ENCODE results near the gene ATP2A3.
"Not testable (repeated sequence)": the region's sequence is repeated elsewhere in the genome, so short reads cannot be mapped to it uniquely, and the experiment has no call there.

ATP2A3 gene

DNA sequence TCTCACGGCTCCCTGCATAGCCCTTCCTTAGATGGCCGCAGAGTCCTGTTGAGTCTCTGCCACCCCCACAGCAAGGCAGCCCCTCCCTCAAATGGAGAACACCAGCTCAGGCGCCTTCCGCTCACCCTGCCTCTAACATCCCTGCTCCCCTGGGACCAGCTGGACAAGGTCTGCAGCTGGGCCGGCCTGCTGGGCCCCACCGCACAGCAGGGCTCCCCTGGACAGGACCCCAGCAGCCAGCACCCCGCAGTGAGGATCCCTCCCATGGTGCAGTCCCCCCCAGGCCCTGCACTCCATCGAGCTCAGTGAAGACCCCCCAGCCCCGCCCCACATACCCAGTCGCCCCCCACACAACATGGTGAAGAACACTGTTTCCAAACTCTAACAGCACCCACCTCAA lies 10.2 kb downstream of the ATP2A3 start:
- DNase-seq: no peak

DNA sequence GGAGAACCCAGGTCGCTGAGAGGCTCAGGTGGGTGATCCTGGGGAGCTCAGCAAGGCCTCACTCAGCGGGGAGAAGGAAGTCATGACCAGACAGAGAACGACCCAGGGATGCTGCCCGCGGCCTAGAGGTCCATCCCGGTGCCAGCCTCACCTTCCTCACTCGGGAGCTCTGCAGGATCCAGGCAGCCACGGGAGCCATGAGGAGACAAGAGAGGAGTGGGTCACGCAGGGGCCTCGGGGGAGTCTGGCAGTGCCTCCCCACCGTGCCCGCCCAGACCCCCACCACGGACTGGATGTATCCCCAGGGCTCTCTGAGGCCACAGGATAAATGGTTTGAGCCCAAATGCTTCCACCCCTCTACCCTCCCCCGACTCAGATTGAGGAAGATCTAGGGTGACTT lies 10.7 kb downstream of the ATP2A3 start:
- no peak for DNase-seq

DNA sequence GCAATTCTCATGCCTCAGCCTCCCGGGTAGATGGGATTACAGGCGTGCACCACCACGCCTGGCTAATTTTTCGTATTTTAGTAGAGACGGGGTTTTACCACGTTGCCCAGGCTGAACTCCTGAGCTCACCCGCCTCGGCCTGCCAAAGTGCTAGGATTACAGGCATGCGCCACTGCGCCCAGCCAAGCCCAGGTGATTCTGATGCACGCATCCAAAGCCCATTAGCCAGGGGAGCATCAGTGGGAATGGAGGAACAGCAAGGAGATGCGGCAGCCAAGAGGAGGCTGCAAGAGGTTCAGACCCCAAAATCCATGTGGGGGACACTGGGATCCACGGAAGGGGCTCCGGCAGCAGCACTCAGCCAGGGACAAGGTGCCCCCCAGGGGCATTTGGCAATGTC lies 12.1 kb downstream of the ATP2A3 start:
- no peak for DNase-seq

DNA sequence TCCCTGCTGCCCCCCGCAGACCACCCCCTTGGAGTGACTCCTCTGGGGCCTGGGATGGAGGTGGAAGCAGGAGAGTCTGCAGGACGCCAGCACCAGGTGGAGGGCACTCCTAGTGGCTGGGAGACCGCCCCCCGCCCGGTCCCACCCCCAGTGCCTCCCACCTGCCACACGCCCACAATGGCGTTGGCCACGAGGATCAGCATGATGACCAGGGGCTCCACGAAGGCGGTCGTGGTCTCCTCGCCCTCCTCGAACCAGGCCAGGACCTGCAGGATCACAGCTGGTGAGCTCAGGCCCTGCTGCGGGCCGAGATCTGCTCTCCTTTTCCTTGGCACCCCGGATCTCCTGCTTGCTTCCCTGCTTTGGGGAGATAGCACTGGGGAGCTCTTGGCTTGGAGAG lies 12.8 kb downstream of the ATP2A3 start:
- no peak for DNase-seq

DNA sequence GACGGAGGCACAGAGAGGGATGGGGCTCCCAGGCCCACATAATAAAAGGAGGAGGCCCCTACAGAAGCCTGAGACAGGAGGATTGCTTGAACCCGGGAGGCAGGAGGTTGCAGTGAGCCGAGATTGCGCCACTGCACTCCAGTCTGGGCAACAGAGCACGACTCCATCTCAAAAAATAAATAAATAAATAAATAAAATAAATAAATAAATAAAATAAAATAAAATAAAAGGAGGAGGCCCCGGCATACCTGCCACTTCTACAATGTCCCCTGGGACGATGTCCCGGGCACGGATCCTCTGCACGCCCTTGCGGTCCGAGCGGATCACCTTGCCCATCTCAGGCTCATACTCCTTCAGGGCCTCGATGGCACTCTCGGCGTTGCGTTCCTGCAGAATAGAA lies 13.2 kb downstream of the ATP2A3 start:
- DNase-seq: no peak

DNA sequence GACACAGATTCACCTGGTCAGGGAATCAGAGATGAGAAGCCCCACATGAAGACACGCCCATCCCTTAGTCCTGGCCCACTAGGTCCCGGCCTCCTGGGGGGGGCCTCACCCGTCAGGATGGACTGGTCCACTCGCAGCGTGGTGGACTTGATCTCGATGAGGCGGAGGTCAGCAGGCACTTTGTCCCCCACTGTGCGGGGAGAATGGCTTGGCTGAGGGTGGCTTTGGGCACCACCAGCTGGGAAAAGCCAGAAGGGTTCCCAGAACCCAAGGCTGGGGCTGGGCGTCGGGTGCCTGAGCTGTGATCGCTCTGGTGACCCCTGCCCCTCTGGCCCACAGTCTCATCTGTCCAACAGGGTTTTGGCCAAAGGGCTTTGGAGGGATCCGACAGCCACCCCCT lies 13.7 kb downstream of the ATP2A3 start:
- no peak for DNase-seq

DNA sequence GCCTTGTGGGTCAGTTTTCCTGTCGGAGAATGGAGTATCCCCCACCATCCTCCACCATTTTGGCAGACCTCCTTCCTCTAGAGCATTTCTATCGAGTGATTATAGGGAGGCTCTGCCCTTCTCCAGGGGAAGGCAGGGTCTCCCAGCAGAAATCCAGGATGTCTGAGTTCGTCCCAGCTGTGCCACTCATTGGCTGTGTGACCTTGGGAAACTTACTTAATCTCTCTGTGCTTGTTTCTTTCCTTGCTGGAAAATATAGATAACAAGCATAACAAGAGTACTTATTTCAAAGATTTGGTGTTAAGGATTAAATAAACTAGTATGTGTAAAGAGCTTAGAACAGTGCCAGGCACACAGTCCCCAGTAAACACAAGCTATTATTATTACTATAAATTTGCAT lies 14.8 kb downstream of the ATP2A3 start:
- no peak for DNase-seq

DNA sequence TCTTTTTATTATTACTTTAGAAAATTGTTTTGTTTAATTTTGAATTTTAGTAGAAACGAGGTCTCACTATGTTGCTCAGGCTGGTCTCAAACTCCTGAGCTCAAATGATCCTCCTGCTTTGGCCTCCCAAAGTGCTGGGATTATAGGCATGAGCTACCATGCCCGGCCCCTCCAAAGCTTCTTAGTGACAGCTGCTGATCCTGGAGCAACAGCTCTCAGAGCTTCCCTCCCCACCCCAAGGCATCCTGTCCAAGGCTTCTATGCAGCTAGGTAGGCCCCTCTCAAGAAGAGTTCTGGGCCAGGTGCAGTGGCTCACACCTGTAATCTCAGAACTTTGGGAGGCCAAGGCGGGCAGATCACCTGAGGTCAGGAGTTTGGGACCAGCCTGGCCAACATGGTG lies 15.7 kb downstream of the ATP2A3 start:
- DNase-seq: not testable (repeated sequence)

DNA sequence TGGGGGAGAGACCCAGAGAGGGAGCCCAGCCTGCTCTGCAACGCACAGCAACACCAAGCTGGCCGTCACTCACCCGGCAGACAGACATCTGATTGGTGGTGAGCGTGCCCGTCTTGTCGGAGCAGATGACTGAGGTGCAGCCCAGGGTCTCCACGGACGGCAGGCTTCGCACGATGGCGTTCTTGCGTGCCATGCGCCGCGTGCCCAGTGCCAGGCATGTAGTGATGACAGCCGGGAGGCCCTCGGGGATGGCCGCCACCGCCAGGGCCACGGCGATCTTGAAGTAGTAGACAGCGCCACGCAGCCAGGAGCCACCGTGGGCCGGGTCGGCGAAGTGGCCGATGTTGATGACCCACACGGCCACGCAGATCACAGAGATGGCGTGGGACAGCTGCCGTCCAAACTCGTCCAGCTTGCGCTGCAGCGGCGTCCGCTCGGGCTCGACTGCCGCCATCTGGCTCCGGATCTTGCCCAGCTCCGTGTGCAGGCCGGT lies 16.9 kb downstream of the ATP2A3 start:
- no peak for DNase-seq

DNA sequence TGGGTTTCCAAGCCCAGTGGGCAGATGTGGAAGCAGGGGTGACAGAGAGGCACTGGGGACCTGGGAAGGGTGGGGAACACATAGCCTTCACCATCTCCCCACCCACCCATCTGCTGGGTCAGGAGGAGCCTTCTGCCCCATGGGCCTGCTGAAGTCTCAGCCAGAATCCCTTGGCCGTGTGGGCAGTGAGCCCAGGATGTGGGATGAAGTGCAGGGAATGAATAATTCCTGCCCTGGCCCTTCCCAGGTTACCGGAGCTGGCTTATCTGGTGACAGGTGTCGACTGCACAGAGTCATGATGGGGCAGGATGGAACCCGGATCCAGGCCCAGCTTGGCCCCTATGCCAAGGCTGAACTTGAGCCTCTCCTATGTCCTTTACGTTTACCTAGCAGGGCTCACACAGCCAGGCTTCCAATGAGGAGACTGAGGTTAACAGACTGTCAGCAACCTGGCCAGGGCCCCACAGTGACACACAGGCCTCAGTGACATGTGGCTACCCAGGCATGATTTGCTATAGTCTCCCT lies 17.5 kb downstream of the ATP2A3 start:
- DNase-seq: no peak

DNA sequence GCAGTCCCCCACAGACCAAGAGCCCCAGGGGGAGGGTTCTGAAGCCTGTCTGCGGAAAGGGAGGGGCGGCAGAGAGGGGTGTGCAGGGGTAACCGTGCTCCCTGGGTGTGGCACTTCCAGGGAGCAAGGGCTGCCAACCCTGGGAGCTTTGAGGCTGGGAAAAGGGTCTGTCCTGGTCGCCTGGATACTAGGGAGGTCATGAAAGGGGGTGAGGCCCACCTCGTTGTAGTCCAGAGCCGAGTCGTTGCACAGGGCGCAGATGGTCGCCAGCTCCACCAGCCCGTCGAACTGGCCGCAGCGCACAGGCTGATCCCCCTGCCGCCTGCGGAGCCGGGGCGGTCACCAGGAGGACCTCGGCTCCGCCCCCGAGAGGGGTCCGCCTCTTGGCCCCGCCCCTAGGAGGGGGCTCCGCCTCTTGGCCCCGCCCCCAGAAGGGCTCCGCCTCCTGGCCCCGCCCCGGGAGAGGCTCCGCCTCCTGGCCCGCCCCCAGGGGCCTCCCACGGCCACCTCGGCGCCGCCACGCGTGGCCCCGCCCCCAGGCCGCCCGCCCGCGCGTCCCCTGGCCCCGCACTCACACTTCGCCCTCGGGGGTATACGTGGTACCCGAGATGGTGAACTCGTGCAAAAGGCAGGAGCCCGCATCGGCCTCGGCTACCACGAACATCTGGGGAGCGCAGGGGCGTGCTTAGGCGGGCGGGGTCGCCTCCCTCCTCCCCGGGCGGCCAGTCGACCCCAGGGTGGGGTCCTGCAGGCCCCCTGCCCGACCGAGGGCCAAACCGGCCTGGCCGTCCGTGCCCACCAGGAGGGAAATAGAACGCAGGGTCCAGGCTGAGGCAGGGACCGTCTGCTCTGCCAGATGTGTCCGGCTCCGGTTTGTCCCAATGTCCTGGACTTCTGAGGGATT lies 19.5 kb downstream of the ATP2A3 start:
- DNase-seq: peak; percentile 5

DNA sequence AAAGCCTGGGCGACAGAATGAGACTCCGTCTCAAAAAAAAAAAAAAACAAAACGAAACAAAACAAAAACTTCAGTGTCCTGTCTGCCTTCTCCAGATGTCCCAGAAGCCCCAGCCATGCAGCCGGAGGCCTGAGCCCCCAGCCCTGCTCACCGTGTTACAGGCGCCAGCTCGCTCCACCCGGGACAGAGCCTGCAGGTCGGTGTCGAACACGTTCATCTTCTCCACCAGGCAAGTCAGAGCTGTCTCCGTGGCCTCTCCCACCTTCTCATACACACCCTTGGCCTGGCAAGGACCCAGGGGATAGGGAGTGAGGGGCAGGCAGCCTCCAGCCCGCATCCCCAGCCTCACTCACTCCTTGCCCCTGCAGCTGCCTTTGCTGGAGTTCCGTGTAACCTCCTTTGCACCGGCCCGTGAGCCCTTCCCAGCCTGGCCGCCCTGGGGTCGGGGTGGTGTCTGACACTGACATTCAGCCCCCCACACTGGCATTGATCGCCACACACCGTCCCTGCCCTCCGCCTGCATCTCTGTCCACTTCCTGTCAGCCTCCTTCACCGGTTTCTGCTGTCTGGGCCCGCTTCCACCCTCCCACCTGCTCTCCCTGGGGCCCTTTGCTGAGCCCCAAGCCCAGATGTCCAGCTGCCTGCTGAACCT lies 20.9 kb downstream of the ATP2A3 start:
- no peak for DNase-seq

DNA sequence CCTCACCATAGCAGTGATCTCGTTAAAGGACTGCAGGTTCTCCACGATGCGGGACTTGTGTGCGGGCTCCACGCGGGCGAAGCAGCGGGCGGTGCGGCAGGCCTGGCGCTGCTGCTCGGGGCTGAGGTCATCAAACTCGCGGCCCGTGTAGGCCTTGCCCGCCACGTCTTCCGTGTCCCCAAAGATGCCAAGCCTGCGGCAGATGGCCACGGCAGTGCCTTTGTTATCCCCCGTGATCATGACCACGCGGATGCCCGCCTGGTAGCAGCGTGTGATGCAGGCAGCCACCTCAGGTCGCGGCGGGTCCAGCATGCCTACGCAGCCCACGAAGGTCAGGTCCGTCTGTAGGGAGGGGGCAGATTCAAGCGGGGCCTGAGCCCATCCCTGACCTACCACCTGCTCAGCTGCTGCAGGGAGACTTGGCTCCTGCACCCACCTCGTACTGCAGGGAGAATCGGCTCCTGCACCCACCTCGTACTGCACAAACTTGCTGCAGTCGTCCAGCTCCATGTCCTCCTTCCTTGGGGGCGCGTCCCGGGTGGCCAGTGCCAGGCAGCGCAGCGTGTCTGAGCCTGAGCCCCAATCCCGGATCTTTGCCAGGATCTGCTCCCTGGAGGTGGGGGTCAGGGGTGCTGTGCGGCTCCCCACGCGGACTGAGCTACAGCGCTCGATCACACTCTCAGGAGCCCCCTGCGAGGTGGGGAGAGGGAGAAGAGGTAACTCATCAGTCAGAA lies 23.1 kb downstream of the ATP2A3 start:
- no peak for DNase-seq

DNA sequence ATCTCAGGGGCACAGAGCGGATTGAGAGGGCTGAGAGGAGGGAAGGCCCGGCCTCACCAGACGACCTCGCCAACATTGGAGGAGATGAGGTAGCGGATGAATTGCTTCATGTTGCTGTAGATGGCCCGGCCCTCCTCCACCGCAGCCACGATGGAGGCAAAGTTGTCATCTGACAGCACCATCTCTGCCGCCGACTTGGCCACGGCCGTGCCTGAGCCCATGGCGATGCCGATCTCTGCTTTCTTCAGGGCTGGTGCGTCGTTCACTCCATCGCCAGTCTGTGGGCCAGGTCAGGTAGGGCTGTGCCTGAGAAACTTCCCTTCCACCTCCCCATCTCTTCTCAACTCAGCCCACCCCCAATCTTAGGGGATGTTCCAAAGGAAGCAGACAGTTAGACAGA lies 26.9 kb downstream of the ATP2A3 start:
- DNase-seq: no peak

DNA sequence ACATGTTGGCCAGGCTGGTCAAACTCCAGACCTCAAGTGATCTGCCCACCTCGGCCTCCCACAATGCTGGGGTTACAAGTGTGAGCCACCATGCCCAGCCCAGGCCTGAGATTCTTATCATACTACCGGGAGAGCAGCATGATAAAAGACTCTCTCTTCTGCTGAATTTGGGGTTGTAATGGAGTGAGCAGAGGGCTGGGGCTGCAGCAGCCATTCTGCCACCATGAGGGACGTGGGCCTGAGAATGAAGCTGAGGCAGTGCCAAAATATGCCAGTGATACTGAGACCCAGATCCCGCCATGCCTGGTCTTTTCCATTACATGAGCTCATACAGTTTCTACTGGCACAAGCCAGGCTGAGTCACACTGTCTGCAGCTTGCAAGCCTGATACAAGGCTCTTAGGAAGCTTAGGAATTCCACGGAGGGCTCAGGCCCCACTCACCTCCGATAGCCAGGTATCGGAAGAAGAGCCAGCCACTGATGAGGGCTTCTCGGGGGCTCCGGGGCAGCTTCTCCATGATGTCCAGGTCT lies 28.3 kb downstream of the ATP2A3 start:
- DNase-seq: no peak

DNA sequence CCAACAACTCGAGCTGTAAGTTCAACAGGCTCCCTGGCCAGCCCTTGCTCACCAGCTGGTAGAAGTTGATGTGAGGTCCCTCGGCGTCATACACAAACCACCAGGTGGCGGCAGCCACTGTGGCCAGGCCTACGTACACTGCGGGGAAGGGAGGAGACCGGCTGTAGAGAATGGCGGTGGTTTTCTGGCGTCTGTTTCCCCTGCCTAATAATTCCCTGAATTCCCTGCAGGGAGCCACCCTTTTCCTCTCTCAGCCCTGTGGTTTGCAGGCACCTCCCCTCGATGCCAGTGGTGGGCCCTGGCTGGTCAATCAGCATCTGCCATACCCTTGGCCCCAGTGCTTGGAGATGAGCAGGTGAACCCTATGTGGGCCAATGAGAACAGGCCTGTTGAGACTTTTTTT lies 29.1 kb downstream of the ATP2A3 start:
- no peak for DNase-seq

DNA sequence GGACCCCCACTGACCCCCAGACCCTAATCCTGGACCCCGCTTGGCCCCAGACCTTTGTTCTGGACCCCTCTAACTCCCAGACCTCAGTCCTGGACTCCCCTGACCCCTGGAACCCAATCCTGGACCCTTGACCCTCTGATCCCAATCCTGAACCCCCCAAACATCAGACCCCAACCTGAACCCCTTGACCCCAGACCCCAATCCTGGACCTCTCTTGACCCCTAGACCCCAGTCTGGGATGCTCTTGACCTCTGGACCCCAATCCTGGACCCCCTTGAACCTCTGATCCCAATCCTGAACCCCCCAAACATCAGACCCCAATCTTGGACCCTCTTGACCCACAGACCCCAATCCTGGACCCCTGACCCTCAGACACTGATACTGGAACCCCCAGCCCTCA lies 34.5 kb downstream of the ATP2A3 start:
- DNase-seq: no peak

DNA sequence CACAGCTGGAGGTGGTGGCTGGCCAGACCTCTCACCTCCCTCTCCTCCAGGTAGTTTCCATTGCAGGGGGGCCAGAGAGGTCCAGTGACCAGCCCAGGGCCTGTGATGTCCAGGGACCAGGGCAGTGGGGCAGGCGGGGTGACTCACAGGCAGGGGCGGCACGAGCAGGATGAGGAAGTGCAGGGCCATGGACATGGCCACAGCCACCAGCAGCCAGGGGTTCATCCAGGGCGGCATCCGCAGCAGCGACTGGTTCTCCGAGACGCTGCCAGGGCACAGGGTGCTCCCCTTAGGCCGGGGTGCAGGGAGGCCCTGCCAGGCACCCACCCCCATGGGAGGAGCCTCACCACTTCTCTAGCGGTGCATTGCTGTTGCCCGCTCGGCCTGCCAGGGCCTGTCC lies 35.1 kb downstream of the ATP2A3 start:
- DNase-seq: no peak

DNA sequence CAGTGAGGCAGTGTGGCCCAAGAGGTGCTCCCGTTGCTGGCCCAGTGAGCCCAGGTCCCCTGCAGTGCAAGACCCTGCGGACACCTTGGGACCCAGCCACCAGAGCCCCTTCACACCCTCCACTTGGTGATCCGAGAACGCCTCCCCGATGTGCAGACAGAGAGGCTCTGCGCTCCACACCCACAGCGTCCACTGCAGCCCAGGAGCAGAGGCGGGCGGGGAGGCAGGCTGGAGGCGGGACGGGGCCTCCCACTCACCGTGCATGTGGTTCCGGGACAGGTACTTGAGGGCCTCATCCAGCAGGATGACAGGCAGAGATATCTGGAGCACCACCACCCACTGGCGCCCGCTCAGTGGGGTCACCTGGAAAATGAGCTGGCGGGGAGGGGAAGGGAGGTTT lies 35.8 kb downstream of the ATP2A3 start:
- DNase-seq: no peak

DNA sequence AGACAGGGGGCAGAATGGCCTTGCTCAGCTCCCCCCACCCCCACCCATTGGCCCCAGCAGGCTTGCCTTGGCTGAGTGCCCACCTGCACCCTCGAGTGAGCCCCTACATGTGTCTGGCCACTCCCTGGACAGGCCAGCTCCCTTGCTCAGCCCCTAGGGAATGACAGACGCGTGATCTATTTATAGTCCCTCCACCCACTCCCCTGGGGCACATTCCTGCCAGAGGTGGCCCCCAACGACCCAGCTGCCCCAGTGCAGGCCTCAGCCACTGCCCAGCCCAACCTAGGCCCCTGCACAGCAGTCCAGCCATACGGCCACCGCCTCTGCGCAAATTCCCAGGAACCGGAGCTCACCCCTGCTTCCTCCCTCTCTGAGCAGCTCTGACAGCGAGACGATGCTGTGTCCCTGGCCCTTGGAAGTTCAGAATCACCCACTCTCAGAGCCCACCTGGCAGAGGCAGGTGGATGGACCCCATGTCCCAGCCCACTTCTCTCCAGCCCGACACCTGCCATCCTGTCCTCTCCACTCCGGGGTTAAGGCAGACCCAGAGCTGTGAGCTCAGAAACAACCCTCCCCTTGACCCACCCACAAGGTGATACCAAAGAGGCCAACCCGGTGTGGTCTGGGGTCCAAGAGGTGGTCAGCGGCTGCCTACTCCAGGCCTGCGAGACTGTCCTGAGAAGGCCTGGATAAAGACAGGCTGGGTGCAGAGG lies 36.5 kb downstream of the ATP2A3 start:
- DNase-seq: no peak

DNA sequence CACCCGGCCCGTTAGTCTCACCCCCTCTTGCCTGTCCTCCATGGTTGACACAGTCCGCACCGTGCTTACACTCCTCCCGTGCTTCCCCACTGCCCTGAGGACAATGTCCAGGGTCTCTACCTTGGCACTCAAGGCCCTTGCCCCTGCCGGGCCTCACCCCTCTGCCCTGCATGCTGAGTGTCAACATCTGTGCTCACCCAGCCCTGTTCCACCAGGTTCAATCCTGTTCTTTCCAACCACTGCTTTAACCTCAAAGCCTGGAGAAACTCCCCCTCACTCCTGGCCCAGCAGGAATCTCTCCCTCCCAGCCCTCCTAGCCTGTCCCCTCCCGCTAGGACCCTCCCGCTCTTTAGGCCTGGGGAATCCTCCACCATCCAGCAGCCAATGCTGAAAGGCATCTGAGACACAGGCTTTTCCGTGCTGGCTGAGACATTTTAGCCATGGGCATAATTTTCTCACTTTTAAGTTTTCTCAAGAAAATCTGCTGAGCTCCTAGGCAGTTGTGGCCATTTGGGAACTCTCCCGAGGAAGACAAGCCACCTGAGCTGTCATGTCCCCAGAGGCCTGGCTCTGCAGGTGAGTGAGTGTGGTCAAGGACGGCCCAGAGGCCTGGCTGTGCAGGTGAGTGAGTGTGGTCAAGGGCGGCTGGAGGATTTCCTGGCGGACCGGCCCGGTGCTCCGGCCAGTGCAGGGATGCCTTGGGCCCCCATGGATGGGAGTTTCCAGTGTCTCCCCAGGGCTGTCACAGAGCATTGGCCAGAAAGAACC lies 37.2 kb downstream of the ATP2A3 start:
- no peak for DNase-seq

Data from activated effector memory CD4-positive, alpha-beta T cell treated with Interleukin-2 at 50 U/mL for 16 hours (primary cell).